Vagina (tissue), 2 donors: ENCODE data around the gene HMBS.

Source experiments
- CTCF ChIP-seq, 3 experiments: fragments of 450-650 bp in 2 of 3; fragments of 200-600 bp in 1 of 3; sonication (generic) in 1 of 3; IDR thresholded peaks; one replicate each; pipeline ENCODE4 v1.5.1; 2017 to 2019; ENCODE audit warnings: antibody characterized with exemption in 3 of 3, mild to moderate bottlenecking in 2 of 3, moderate library complexity in 2 of 3
- POLR2A ChIP-seq, 2 donors: fragments of 450-650 bp; IDR thresholded peaks; one replicate each; pipeline ENCODE4 v1.6.1; 2017; ENCODE audit warnings: antibody characterized with exemption in 2 of 2, mild to moderate bottlenecking in 2 of 2, moderate library complexity in 2 of 2
- POLR2AphosphoS5 ChIP-seq, 2 donors: sonication (generic); formaldehyde crosslinking; IDR thresholded peaks; one replicate each; pipeline ENCODE4 v1.9.0; 2017; ENCODE audit warnings: antibody characterized with exemption in 2 of 2, mild to moderate bottlenecking in 2 of 2, low read depth in 1 of 2; ENCODE audit not compliant: insufficient read depth in 1 of 2

GRCh38 chr11:119118227-119118626 lies 33.5 kb downstream of the HMBS start:
- TF ChIP-seq CTCF (IDR thresholded peaks at IDR 0.05) (no peak), POLR2AphosphoS5 (IDR thresholded peaks at IDR 0.05; ENCODE audit: insufficient read depth in 1 of 2, low read depth in 1 of 2) (no peak), POLR2A (IDR thresholded peaks at IDR 0.05) (no peak)
